NCI-H510A treated with DMSO at 0.1 percent for 48 hours (cell line): ENCODE measurements around the gene MTMR2.
"Not testable (repeated sequence)": the region's sequence is repeated elsewhere in the genome, so short reads cannot be mapped to it uniquely, and the experiment has no call there.

ENCODE experiments used
- DNase-seq: peaks from one replicate; lab custom pipeline; 2025; lab: John Stamatoyannopoulos, UW

The MTMR2 gene

DNA sequence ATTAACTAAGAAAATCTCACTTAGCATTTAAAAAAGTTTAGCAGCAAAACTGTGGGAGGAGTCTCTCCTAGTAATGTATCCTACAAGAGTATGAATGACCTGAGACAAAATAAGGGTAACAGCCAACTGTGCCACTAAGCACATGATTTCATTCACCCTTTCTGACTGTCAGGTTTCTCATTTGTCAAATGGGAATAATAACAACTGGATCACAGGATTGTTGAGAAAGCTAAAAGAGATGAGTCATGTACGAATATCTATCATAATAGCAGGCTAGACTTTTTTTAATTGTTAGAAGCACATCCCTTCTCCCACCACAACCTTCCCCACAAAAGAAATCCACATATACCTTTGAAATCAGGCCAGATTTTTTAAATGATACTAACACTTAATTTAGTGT is 39.5 kb downstream of the MTMR2 start:
- no peak for DNase-seq

- no peak for DNase-seq
Measured at GRCh38 chr11:95883381-95883780, 40.5 kb downstream of the MTMR2 start.

DNA sequence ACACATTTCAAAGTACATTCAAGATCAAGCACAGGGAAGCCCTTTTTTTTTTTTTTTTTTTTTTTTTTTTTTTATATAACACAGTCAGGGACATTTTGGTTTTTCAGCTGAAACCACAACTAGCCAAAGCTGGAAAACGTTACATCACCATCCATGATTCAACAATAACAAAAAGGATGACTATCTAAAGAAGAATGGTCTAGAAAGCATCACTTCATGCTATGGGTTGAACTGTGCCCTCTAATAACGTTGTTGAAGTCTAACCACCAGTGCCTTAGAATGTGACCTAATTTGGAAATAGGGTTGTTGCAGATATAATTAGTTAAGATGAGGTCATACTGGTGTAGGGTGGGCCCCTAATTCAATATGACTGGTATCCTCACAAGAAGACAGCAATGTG is 46.6 kb downstream of the MTMR2 start:
- DNase-seq = no peak

DNA sequence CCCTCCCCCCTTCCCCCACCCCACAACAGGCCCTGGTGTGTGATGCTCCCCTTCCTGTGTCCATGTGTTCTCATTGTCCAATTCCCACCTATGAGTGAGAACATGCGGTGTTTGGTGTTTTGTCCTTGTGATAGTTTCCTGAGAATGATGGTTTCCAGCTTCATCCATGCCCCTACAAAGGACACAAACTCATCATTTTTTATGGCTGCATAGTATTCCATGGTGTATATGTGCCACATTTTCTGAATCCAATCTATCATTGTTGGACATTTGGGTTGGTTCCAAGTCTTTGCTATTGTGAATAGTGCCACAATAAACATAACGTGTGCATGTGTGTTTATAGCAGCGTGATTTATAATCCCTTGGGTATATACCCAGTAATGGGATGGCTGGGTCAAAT is 53.0 kb downstream of the MTMR2 start:
- not testable (repeated sequence) for DNase-seq

DNA sequence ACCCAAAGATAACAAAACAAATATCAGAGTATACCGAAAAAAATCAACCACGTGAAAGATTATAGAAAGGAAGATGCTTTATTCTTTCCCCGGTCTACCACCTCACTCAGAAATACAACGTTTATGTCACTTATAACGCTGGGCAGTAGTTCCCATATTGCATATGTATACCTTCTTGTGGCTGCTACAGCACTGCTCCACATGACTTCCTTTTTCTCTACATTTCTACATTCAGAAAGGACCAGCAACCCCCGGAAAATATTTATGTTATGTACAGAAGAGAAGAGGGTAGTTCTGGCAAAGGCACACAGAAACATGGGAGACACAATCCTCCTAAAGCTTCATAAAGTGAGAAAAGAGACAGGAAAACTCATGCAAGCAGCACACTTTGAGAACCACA is 56.8 kb downstream of the MTMR2 start:
- no peak for DNase-seq

DNA sequence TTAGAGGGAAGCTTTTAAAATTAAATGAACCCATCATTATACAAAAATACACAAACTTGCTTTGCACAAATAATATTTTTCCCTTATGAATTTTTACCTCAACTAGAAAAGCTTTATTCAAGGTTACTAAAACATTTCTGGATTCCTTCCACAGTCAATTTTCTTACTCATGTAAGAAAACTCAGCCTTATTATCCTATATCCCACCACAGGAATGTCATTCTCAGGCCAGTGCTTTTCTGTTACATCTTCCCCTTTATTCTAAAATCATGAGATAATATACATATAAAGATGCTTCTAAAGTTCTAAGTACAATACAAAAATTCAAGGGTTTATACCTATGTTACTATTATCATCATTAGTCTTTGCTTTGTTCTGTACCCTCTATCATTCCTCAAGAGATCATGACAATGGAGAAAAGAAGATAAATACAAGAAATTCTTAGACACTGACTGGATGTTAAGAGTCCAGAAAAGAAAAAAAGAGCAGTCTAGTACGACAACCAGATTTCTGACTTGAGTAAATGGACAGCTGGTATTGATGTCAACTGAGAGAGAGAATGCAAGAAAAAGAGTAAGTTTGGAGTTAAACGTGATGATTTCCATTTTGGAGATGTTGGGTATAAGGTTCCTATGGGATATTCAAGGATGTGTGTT is 60.3 kb downstream of the MTMR2 start:
- no peak for DNase-seq

- DNase-seq = not testable (repeated sequence)
Measured at GRCh38 chr11:95860024-95860423, 63.9 kb downstream of the MTMR2 start.

DNA sequence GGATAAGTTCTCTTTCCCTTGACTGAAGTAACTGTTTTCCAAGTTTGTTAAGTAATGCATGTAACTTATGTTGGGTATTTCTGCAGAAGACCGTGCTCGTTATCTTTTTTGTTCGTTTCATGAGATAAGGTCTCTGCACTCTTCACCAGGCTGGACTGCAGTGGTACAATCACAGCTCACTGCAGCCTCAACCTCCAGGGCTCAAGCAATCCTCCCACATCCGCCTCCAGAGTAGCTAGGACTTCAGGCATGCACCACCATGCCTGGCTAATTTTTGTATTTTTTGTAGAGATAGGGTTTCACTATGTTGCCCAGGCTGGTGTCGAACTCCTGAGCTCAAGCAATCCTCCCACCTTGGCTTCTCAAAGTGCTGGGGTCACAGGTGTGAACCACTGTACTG is 69.5 kb downstream of the MTMR2 start:
- not testable (repeated sequence) for DNase-seq

DNA sequence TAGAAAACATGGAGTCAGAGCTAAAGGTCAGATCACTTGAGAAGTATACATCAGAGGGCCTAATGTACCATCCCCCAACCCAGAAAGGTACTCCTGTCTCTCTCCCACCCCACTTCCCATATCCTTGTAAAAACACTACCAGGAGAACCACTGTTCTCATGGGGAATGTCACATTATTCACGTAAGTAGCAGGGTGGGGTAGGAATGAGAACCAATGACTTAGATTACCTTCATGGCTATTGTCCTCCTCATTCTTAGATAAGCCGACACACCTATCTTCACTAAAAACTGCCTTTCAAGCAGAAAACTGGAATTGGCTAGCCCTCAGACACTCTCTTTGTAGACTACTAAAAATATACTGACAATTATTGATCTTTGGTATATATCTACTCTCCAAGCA is 70.0 kb downstream of the MTMR2 start:
- no peak for DNase-seq

GRCh38 chr11:95853138-95853537 is 70.8 kb downstream of the MTMR2 start:
- no peak for DNase-seq

GRCh38 chr11:95850137-95850536 is 73.8 kb downstream of the MTMR2 start:
- DNase-seq = no peak

GRCh38 chr11:95849087-95849825 is 74.7 kb downstream of the MTMR2 start:
- no peak for DNase-seq

DNA sequence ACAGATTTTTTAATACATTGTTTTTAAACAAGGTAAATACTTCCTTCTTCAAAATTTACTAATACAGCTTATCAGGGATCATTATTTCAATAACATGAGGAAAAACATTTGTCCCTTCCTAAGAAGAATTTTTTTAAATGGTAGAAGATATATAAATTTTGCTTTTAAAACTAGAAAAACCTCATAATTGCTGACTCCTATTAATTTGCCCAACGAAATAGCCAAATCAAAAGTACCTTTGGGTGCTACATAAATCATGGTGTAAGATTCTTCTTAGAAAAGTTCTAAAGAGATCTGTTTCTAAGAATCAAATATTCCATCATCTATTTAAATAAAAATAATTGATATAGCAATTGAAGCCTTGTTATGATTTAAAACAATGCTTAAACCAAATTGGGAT is 78.7 kb downstream of the MTMR2 start:
- no peak for DNase-seq

- DNase-seq = peak; percentile 60
Measured at GRCh38 chr11:95835768-95836488, 88.0 kb downstream of the MTMR2 start.

DNA sequence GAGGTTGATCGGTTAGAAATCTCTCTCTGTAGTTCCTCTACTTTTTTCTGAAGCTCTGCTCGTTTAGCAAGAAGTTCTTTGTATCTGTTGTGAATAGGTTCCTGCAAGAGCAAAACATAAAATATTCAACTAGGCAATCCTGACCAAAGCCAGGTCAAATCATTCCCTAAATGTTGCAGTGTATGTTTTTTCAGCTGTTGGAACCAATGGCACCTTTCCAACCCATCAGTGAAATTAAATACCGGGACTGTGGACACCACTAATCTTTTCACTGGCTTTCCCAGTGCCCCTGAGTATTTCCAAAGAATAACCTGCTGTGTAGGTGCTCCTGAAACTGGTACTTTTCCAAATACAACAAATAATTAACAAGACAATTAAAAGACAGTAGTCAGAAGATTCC is 88.6 kb downstream of the MTMR2 start:
- no peak for DNase-seq

DNA sequence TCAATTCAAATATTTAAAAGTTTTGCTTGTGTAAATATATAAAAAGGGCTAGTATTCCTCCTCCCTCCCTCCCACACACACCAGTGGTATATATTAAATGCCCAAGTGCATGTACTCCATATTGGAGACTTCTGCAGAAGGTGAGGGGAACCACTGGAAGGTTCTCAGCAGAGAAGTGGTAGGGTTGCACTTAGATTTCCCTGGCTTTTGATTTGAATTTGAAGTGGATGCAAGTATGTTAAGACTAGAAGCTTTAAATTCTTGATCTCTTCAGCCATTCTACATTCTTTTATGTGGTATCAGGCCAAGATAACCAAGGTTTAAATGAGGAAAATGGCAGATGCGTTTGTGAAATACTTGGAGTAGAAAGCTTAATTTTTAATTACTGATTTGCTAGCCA is 90.5 kb downstream of the MTMR2 start:
- DNase-seq = no peak

DNA sequence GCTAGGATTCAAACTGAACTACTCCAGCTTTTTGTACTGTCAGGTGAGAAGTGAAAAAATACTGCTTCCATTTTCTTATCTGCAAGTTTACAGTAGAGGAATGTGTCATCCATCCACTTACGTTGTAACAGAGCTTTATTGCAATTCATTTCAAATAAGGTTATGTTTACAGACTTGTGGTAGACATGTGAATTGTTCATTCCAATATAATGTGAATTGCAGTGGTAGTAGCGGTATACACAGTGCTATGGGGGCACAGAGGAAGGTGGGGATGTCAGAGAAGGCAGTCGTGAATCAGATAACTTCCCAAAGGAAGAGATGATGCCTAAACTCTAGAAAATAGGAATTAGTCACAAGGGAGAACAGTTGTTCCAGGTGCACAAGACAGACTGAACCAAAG is 91.1 kb downstream of the MTMR2 start:
- DNase-seq = no peak

DNA sequence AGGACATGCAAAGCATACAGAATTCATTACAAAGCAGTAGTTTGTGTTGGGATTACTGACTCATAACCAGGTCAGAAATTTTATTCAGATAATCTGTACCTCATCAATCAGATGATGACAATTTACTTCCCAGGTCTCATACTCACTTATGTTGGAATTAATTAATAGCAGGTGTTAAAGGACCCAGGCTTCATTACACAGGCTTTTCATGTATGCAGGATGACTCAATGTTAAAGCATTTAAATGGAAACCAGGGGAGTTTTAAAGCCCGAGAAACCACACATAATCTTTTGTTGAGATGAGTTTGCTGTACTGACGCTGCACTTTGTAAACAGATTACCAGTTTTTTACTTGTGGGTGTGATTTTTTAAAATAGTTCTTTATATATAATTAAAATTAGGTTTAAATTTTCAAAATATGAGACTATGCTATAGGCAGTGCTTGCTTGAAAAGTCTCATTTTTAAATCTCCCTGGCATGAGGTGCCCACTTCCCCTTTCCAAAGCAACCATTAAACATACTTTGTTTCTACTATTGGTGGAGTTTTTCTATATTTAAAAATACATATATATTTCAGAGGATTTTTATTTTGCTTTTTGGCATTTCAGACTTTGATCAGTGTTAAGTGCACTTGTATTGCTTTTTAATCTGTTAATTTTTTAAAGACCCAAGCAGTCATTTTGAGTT is 92.6 kb downstream of the MTMR2 start:
- no peak for DNase-seq

- DNase-seq = no peak
Measured at GRCh38 chr11:95829580-95830259, 94.2 kb downstream of the MTMR2 start.

DNA sequence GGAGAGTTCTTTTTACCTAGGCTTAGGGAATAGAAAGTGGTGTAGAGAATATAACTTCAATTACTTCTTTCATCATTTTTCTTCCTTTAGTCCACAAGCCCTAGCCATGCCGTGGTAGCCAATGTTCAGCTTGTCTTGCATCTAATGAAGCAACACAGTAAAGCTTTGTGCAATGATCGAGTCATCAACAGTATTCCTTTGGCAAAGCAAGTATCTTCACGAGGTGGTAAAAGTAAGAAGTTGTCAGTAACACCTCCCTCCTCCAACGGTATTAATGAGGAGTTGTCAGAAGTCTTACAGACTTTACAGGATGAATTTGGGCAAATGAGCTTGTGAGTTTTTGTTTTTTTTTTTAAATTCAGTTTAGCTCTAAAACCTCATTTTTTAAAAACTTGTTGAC is 96.2 kb downstream of the MTMR2 start:
- DNase-seq = no peak

DNA sequence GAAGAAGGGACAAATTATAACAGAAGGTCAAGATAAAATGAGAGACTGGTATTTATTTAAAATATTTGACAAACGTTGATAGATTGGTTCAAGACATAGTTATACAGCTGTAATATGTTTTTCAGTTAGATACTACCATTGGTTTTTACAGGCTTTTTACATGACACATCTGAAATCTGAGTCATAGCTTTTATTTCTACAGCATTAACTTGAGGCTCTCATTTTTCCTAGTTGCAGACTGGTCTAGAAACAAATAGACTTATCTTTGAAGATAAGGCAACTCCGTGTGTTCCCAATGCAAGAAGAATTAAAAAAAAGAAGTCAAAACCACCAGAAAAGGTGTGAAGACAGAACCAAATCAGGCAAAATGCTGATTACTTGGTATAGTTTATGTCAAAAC is 102.3 kb downstream of the MTMR2 start:
- no peak for DNase-seq

DNA sequence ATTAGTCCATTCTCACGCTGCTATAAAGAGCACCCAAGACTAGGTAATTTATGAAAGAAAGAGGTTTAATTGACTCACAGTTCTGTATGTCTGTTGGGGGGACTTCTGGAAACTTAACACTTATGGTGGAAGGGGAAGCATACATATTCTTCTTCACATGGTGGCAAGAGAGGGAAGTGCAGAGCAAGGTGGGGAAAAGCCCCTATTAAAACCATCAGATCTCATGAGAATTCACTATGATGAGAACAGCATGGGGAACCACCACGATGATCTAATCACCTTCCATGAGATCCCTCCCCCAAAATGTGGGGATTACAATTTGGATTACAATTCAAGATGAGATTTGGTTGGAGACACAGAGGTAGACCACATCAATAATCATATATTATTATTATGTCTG is 107.9 kb downstream of the MTMR2 start:
- no peak for DNase-seq
